Kasumi-1 (cell line): Measurements from ENCODE around the gene TMEM125.

Source experiments
- DNase-seq, 2 experiments: peaks; one replicate each; lab custom pipeline; 2025; lab: John Stamatoyannopoulos, UW

The TMEM125 gene

GRCh38 chr1:43312212-43312623 lies 42.4 kb downstream of the TMEM125 start:
- DNase-seq, result no peak

GRCh38 chr1:43312663-43313515 lies 43.1 kb downstream of the TMEM125 start:
- DNase-seq, result no peak

- DNase-seq, result no peak
Observed at GRCh38 chr1:43313771-43314170, 44.0 kb downstream of the TMEM125 start.

- DNase-seq, result no peak
Observed at GRCh38 chr1:43314233-43314632, 44.5 kb downstream of the TMEM125 start.

- no peak for DNase-seq
Observed at GRCh38 chr1:43315481-43315880, 45.7 kb downstream of the TMEM125 start.

GRCh38 chr1:43315963-43316737 lies 46.4 kb downstream of the TMEM125 start:
- DNase-seq, result no peak

GRCh38 chr1:43316738-43317520 lies 47.1 kb downstream of the TMEM125 start:
- no peak for DNase-seq

GRCh38 chr1:43317817-43318471 lies 48.2 kb downstream of the TMEM125 start:
- DNase-seq, result no peak

GRCh38 chr1:43318831-43319230 lies 49.0 kb downstream of the TMEM125 start:
- DNase-seq, result no peak

GRCh38 chr1:43319288-43319687 lies 49.5 kb downstream of the TMEM125 start:
- DNase-seq, result no peak

GRCh38 chr1:43319766-43320165 lies 50.0 kb downstream of the TMEM125 start:
- DNase-seq, result no peak

- no peak for DNase-seq
Observed at GRCh38 chr1:43321331-43321891, 51.6 kb downstream of the TMEM125 start.

- no peak for DNase-seq
Observed at GRCh38 chr1:43322506-43322905, 52.7 kb downstream of the TMEM125 start.
